VCaP (cell line): ENCODE results near the gene HOXC6.

Experiments
- H3K27ac ChIP-seq: fragments of 450-650 bp; 2 replicates; pipeline ENCODE4 v1.5.1; 2017
- CTCF ChIP-seq: fragments of 450-650 bp; conservative IDR thresholded peaks from 2 replicates; pipeline ENCODE4 v1.5.1; 2017; ENCODE audit warnings: mild to moderate bottlenecking, moderate library complexity

HOXC6 gene

GRCh38 chr12:53986686-53987483 is 41.4 kb upstream of the HOXC6 start:
- no peak for TF ChIP-seq CTCF
- no peak overlapping the region for H3K27ac ChIP-seq

GRCh38 chr12:53987787-53988230 is 40.4 kb upstream of the HOXC6 start:
- H3K27ac ChIP-seq, result no peak overlapping the region

GRCh38 chr12:53988541-53989226 is 39.6 kb upstream of the HOXC6 start:
- H3K27ac ChIP-seq, result peak overlapping the region; percentile 16; the same call in 1 of the 2 replicates
- no peak for TF ChIP-seq CTCF

More at GRCh38 chr12:53987787-53988230, 40.4 kb upstream of the HOXC6 start:
- no peak for TF ChIP-seq CTCF

- peak overlapping the region; percentile 16; the same call in 1 of the 2 replicates for H3K27ac ChIP-seq
Observed at GRCh38 chr12:53989227-53990113, 38.8 kb upstream of the HOXC6 start.

GRCh38 chr12:53990311-53991076 is 37.7 kb upstream of the HOXC6 start:
- H3K27ac ChIP-seq, result peak overlapping the region; percentile 38
- TF ChIP-seq CTCF, result no peak

More at GRCh38 chr12:53989227-53990113, 38.8 kb upstream of the HOXC6 start:
- peak; percentile 89 for TF ChIP-seq CTCF

GRCh38 chr12:53991077-53991460 is 37.2 kb upstream of the HOXC6 start:
- TF ChIP-seq CTCF, result no peak
- peak overlapping the region; percentile 38 for H3K27ac ChIP-seq
